Activated CD8-positive, alpha-beta T cell treated with anti-CD3 and anti-CD28 coated beads, Interleukin-2, amount 10 ng/mL, durations not matched to agents 7 days and 5 days (primary cell): ENCODE measurements around the gene CHRM2. TPM values are rescaled to one million over a fixed set of nuclear protein-coding genes. Genes with fewer than 3 reads are reported as not detected.

Experiments
- ATAC-seq: fragments of 150-1000 bp; cut with Tn5 transposase; one replicate; pipeline ENCODE4 v1.10.0; 2021; ENCODE audit warnings: moderate library complexity
- CTCF ChIA-PET: fragments of 350-600 bp; sonication (Branson Sonifier 250); formaldehyde crosslinking; loops from one replicate; lab custom pipeline; 2021; ENCODE audit warnings: antibody characterized with exemption; lab: Charles Lee
- POLR2A ChIA-PET: fragments of 350-600 bp; sonication (Branson Sonifier 250); formaldehyde crosslinking; loops from one replicate; lab custom pipeline; 2021; ENCODE audit warnings: antibody characterized with exemption; lab: Charles Lee
- DNase-seq: peaks from one replicate; pipeline ENCODE4 v3.0.0-alpha.2; 2020
- H3K27ac Mint-ChIP-seq: one replicate; pipeline ENCODE4 v1.8.0; 2021; ENCODE audit warnings: mild to moderate bottlenecking, mixed read lengths
- H3K27me3 Mint-ChIP-seq: one replicate; pipeline ENCODE4 v1.8.0; 2021; ENCODE audit warnings: low read depth, mixed read lengths
- H3K36me3 Mint-ChIP-seq: one replicate; pipeline ENCODE4 v1.8.0; 2021; ENCODE audit warnings: low read depth, mixed read lengths
- H3K4me1 Mint-ChIP-seq: one replicate; pipeline ENCODE4 v1.8.0; 2021; ENCODE audit warnings: low read depth, mixed read lengths
- H3K4me3 Mint-ChIP-seq: one replicate; pipeline ENCODE4 v1.8.0; 2021; ENCODE audit warnings: mild to moderate bottlenecking, mixed read lengths
- H3K9me3 Mint-ChIP-seq: one replicate; pipeline ENCODE4 v1.8.0; 2022; ENCODE audit warnings: mixed read lengths; ENCODE audit not compliant: insufficient read depth
- microRNA-seq: library from miRNA; unstranded; fragments of <30 nt; microRNA quantifications from one replicate; pipeline ENCODE4 v1.2.0, GENCODE V29; 2022
- total RNA-seq, 2 experiments: library from RNA; stranded (reverse); gene quantifications; one replicate each; pipeline ENCODE4 v1.2.3, GENCODE V29; 2021

The CHRM2 gene
- total RNA-seq, 2 experiments from 2014 or later: not detected

DNA sequence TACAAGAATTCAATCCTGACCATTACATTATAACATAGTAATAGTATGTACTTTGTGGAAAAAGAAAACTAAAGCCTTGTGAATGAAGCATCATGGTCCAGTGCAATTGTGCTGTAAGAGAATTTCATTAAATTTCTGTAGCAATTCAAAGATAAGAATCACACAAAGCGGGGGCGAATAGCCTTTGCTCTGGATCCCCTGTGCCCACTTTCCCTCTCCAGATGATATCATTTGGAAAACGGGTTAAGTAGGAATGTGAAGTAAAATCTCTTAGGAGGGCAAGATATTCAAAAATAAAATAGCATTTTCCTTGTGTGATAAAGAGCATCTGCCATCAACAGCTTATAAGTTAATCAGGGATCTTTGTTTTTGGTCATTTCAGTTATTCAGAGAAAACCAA lies 177.1 kb downstream of the CHRM2 start:
- DNase-seq: no peak
- peaks cover 31% of the 10 kb centered on the region for H3K9me3 Mint-ChIP-seq
- H3K4me1 Mint-ChIP-seq: no peaks in the 10 kb centered on the region
- POLR2A ChIA-PET: no interaction called here
- H3K27me3 Mint-ChIP-seq: no peaks in the 10 kb centered on the region
- no peak overlapping the region for H3K27ac Mint-ChIP-seq
- CTCF ChIA-PET: no interaction called here
- ATAC-seq: no peak
- no peaks in the 10 kb centered on the region for H3K36me3 Mint-ChIP-seq
- no peak overlapping the region for H3K4me3 Mint-ChIP-seq

GRCh38 chr7:137069249-137069963 lies 201.0 kb downstream of the CHRM2 start:
- no peaks in the 10 kb centered on the region for H3K27me3 Mint-ChIP-seq
- ChIA-PET POLR2A (no interaction called here), CTCF (no interaction called here)
- no peaks in the 10 kb centered on the region for H3K9me3 Mint-ChIP-seq
- no peak for ATAC-seq
- H3K36me3 Mint-ChIP-seq: no peaks in the 10 kb centered on the region
- DNase-seq: no peak
- H3K4me1 Mint-ChIP-seq: no peaks in the 10 kb centered on the region
- H3K27ac Mint-ChIP-seq: no peak overlapping the region
- H3K4me3 Mint-ChIP-seq: no peak overlapping the region

Small RNA genes lying within 50 kb of the gene (microRNA-seq; reads per million reads assigned to microRNA genes)
- gene MIR490: not detected
